ENCODE results near the gene FRK. TPM values are rescaled to one million over a fixed set of nuclear protein-coding genes. Genes with fewer than 3 reads are reported as not detected.

FRK gene
- total RNA-seq, 4 donors from 2014 or later, result 13.3 to 25.4 (median 18.9) TPM

- Histone ChIP-seq H3K27me3 (no peaks in the 10 kb centered on the region), H3K9me3 (no peaks in the 10 kb centered on the region), H3K36me3 (no peaks in the 10 kb centered on the region), H3K27ac (peak overlapping the region; percentile 35 to 83 (median 70)), H3K4me1 (peaks cover 0 to 72% (median 42%) of the 10 kb centered on the region in 4 donors), H3K4me3 (no peak overlapping the region)
- TF ChIP-seq EP300 (IDR thresholded peaks at IDR 0.05; ENCODE audit: low read depth) (no peak), CTCF (IDR thresholded peaks at IDR 0.05) (no peak), POLR2AphosphoS5 (IDR thresholded peaks at IDR 0.05) (no peak), POLR2A (IDR thresholded peaks at IDR 0.05) (no peak)
- DNase-seq, result no peak
- intact Hi-C loops (cut with DNase I; ENCODE audit: low total_unique reads) (no loop called here), in situ Hi-C loops (cut with MboI; ENCODE audit: low pct_ligation_motif_present in 1 of 4, low pct_unique_long_range_greater_than_20kb in 1 of 4, low sequenced_read_pairs in 3 of 4) (loop anchor here in 1 of 4 donors (10.0 kb wide), 1 partner anchor 78 kb away; no protein-coding TSS in a partner anchor)
- 20 to 26% methylated on average over 2 to 4 of the region's 4 CpGs for WGBS, 2 donors (ENCODE audit: low coverage in 1 of 2)
Observed at GRCh38 chr6:116016846-116017545, 43.7 kb downstream of the FRK start.

GRCh38 chr6:116015983-116016382 is 44.7 kb downstream of the FRK start:
- Histone ChIP-seq H3K27me3 (no peaks in the 10 kb centered on the region), H3K9me3 (no peaks in the 10 kb centered on the region), H3K36me3 (no peaks in the 10 kb centered on the region), H3K27ac (peak overlapping the region; percentile 25 to 83 (median 62)), H3K4me1 (peaks cover 0 to 83% (median 52%) of the 10 kb centered on the region in 4 donors), H3K4me3 (no peak overlapping the region)
- in situ Hi-C loops (cut with MboI; ENCODE audit: low pct_ligation_motif_present in 1 of 4, low pct_unique_long_range_greater_than_20kb in 1 of 4, low sequenced_read_pairs in 3 of 4) (loop anchor here in 1 of 4 donors (10.0 kb wide), 1 partner anchor 79 kb away; no protein-coding TSS in a partner anchor), intact Hi-C loops (cut with DNase I; ENCODE audit: low total_unique reads) (no loop called here)
- TF ChIP-seq POLR2AphosphoS5 (IDR thresholded peaks at IDR 0.05) (no peak), CTCF (IDR thresholded peaks at IDR 0.05) (no peak), POLR2A (IDR thresholded peaks at IDR 0.05) (no peak), EP300 (IDR thresholded peaks at IDR 0.05; ENCODE audit: low read depth) (no peak)
- DNase-seq, result peak; percentile 46

- DNase-seq, result no peak
- no peak for TF ChIP-seq EP300 (IDR thresholded peaks at IDR 0.05; ENCODE audit: low read depth)
- no peaks in the 10 kb centered on the region for H3K36me3 ChIP-seq
- H3K27me3 ChIP-seq, result no peaks in the 10 kb centered on the region
- no peaks in the 10 kb centered on the region for H3K9me3 ChIP-seq
- in situ Hi-C loops (cut with MboI; ENCODE audit: low pct_ligation_motif_present in 1 of 4, low pct_unique_long_range_greater_than_20kb in 1 of 4, low sequenced_read_pairs in 3 of 4) (loop anchor here in 1 of 4 donors (10.0 kb wide), 1 partner anchor 79 kb away; no protein-coding TSS in a partner anchor), intact Hi-C loops (cut with DNase I; ENCODE audit: low total_unique reads) (no loop called here)
- H3K4me1 ChIP-seq, result peaks cover 0 to 87% (median 54%) of the 10 kb centered on the region in 4 donors
- no peak overlapping the region for H3K4me3 ChIP-seq
- H3K27ac ChIP-seq, result peak overlapping the region; percentile 25 to 83 (median 62)
Observed at GRCh38 chr6:116015561-116015960, 45.1 kb downstream of the FRK start.

GRCh38 chr6:116012951-116013350 is 47.7 kb downstream of the FRK start:
- no peaks in the 10 kb centered on the region for H3K9me3 ChIP-seq
- H3K4me1 ChIP-seq, result peaks cover 0 to 75% (median 49%) of the 10 kb centered on the region in 4 donors
- no peaks in the 10 kb centered on the region for H3K36me3 ChIP-seq
- no peak for DNase-seq
- TF ChIP-seq CTCF (IDR thresholded peaks at IDR 0.05) (no peak), POLR2A (IDR thresholded peaks at IDR 0.05) (no peak), EP300 (IDR thresholded peaks at IDR 0.05; ENCODE audit: low read depth) (no peak), POLR2AphosphoS5 (IDR thresholded peaks at IDR 0.05) (no peak)
- H3K27ac ChIP-seq, result peak overlapping the region in 3 of 4 donors; percentile 34 to 66 (median 46)
- H3K27me3 ChIP-seq, result no peaks in the 10 kb centered on the region
- no peak overlapping the region for H3K4me3 ChIP-seq
- in situ Hi-C loops (cut with MboI; ENCODE audit: low pct_ligation_motif_present in 1 of 4, low pct_unique_long_range_greater_than_20kb in 1 of 4, low sequenced_read_pairs in 3 of 4) (loop anchor here in 2 of 4 donors (5.0 to 10.0 kb wide), 2 partner anchors 82 to 84 kb away; no protein-coding TSS in a partner anchor), intact Hi-C loops (cut with DNase I; ENCODE audit: low total_unique reads) (no loop called here)
